Right hindlimb (tissue), 1 donor: ENCODE data around the gene FCGR3B.
A peak's percentile ranks its signal among the peaks of the same experiment; 100 is the strongest.
"Not testable (repeated sequence)": the region's sequence is repeated elsewhere in the genome, so short reads cannot be mapped to it uniquely, and the experiment has no call there.

Experiments
- DNase-seq: peaks from one replicate; pipeline ENCODE4 v3.0.0-alpha.2; 2018

FCGR3B gene

GRCh38 chr1:161605024-161605423 is 26.0 kb downstream of the FCGR3B start:
- not testable (repeated sequence) for DNase-seq

GRCh38 chr1:161597077-161597476 is 33.9 kb downstream of the FCGR3B start:
- not testable (repeated sequence) for DNase-seq

- DNase-seq, result not testable (repeated sequence)
Observed at GRCh38 chr1:161595583-161595982, 35.4 kb downstream of the FCGR3B start.

DNA sequence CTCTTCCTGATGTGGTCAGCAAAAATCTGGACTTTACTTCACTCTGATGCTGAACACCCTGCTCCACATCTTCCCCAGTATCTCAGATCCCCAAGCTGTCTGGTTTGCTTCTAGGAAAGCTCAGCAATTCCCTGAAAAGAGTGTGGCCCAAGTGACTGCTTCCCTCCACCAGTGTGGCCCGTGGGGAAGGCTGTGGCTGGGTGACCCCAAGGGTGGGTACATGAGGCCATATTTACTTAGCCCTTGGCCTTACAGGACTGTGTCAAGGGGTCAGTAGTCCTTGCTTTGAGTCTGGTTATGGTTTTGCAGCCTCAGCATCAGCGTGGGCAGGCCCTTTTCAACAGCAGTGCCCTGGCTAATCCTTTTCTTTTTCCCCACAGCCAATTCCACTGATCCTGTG is 35.8 kb downstream of the FCGR3B start:
- DNase-seq, result not testable (repeated sequence)

GRCh38 chr1:161594269-161594984 is 36.5 kb downstream of the FCGR3B start:
- DNase-seq, result peak; percentile 17

DNA sequence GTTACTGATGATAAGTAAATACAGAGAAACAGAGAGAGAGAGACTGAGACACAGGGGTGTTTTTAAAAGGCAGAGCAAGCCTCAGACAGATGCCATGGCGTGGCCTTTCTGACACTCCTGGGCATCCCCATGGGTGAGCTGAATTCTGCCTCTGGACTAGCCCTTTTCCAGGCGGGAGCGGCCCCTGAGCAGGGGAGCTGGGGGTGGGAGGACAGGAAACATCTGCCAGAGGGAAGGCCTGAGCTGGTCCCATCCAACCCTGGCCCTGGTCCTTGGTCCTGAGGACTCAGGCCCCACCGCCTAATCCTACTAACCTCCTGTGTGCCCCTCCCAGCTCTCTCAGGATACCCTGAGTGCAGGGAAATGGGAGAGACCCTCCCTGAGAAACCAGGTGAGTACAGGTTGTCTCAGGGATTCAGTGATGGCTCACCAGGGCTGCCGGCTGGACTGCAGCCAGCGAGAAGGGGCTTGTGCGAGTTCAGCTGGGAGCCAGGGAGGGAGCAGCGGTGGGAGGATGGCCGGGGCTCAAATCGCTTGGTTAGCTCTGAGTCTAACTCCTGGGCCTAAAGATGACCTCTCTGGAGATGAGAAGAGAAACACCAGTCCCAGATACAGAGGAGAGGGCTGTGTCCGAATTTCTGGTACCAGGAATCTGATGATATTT is 37.8 kb downstream of the FCGR3B start:
- peak; percentile 18 for DNase-seq

- DNase-seq, result not testable (repeated sequence)
Observed at GRCh38 chr1:161592586-161592985, 38.4 kb downstream of the FCGR3B start.

GRCh38 chr1:161589920-161590319 is 41.1 kb downstream of the FCGR3B start:
- DNase-seq, result not testable (repeated sequence)

- peak; percentile 13 for DNase-seq
Observed at GRCh38 chr1:161589365-161589764, 41.6 kb downstream of the FCGR3B start.

DNA sequence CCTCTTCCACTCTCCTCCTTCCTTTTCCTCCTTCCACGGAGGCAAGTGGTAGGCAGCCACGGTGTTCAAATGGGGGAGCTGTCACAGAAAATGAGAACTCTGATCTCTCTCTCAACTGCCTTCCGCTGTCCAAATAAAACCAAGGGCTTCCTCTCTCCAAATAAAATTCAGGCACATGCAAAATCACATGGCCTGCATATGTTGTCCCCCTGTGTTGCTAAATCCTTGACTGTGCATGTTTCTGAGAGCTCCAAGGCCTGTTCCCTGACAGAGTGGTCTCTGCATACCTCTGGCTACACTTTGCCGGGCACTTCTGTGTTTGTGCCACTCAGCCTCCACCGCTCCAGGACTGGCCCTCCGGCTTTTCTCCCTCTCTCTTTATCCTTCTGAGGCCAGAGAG is 42.4 kb downstream of the FCGR3B start:
- DNase-seq, result not testable (repeated sequence)

- not testable (repeated sequence) for DNase-seq
Observed at GRCh38 chr1:161582882-161583281, 48.1 kb downstream of the FCGR3B start.

GRCh38 chr1:161580879-161581537 is 50.0 kb downstream of the FCGR3B start:
- not testable (repeated sequence) for DNase-seq

DNA sequence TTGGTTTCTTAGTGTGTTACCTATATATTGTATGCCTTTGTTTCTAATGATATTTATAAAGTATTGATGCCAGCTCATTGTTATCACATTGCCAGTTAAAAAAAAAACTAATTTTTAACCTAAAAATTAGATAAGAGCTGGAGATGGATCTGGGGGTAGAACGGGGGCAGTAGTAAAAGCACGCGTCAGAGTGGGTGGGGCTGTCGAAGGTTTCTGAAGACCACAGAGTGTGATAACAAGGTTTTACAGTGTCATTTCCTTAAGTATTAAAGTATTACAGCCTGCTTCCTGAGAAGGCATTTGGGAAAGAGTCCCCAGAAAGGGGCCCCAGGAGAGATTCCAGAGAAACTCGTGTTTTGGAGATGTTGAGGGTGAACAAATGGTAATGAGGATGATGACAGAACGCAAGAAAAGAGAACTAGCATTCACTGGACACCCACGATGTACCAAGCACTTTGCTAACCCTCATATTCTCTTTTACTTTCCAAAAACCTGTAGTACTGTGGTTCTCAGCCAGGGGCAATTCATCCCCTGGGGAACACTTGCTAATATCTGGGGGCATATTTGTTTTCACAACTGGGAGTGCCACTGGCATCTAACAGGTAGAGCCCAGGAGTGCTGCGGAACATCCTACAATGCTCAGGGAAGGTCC is 51.0 kb downstream of the FCGR3B start:
- DNase-seq, result not testable (repeated sequence)

DNA sequence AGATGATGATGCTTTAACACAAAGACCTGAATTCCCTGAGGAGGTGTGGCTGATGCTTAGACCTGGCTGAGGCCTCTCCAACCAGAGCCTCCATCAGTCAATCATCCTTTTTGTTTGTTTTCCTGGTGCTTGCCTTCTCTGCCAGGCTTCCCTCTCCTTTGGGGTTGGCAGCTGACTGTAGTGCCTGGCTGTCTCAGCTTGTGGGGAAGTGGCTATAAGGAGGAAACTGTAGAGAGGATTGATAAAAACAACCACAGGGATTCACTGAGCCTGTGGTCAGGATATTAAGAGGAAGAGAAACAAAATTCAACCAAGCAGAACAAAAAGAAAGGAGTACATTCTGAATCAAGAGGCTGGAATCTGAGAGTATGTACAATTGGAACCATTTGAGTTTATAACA is 54.3 kb downstream of the FCGR3B start:
- not testable (repeated sequence) for DNase-seq
